Tibial artery (tissue), 4 donors: ENCODE measurements around the gene ZFP36L2.

Source experiments
- DNase-seq, 2 donors: peaks; one replicate each; pipeline ENCODE4 v3.0.0-alpha.2; 2019
- H3K27ac ChIP-seq, 2 donors: fragments of 200-600 bp; sonication (generic) in 1 of 2; 1 replicate in 1 of 2; 2 replicates in 1 of 2; pipeline ENCODE4 v1.5.1; 2018 to 2019; ENCODE audit warnings: mild to moderate bottlenecking in 1 of 2
- H3K27me3 ChIP-seq, 2 donors: fragments of 200-600 bp; sonication (generic) in 1 of 2; one replicate each; pipeline versions ENCODE4 v1.5.1 to v1.6.0; 2016 to 2019
- H3K36me3 ChIP-seq, 3 donors: fragments of 200-600 bp; sonication (generic) in 2 of 3; one replicate each; pipeline ENCODE4 v1.5.1; 2016 to 2019; ENCODE audit warnings: mild to moderate bottlenecking in 2 of 3
- H3K4me1 ChIP-seq, 4 donors: fragments of 200-600 bp; sonication (generic) in 2 of 4; 1 replicate in 3 of 4; 2 replicates in 1 of 4; pipeline ENCODE4 v1.5.1; 2016 to 2019
- H3K4me3 ChIP-seq, 2 donors: fragments of 200-600 bp; sonication (generic) in 1 of 2; 1 replicate in 1 of 2; 2 replicates in 1 of 2; pipeline ENCODE4 v1.5.1; 2018 to 2019; ENCODE audit warnings: mild to moderate bottlenecking in 2 of 2
- H3K9me3 ChIP-seq, 3 donors: fragments of 200-600 bp; sonication (generic) in 1 of 3; one replicate each; pipeline ENCODE4 v1.5.1; 2016 to 2019
- intact Hi-C: fragments of 100-400 bp; cut with DNase I; formaldehyde crosslinking; loops from one replicate; pipeline ENCODE4 v1.15.0; 2023; ENCODE audit warnings: low total_unique reads
- TF ChIP-seq, protein P1 (sequence below), 2 experiments: fragments of 200-600 bp in 1 of 2; fragments of 450-650 bp in 1 of 2; IDR thresholded peaks; one replicate each; pipeline ENCODE4 v1.5.1; 2017 to 2019; ENCODE audit warnings: antibody characterized with exemption in 2 of 2, mild to moderate bottlenecking in 1 of 2, moderate library complexity in 1 of 2

The ZFP36L2 gene

DNA sequence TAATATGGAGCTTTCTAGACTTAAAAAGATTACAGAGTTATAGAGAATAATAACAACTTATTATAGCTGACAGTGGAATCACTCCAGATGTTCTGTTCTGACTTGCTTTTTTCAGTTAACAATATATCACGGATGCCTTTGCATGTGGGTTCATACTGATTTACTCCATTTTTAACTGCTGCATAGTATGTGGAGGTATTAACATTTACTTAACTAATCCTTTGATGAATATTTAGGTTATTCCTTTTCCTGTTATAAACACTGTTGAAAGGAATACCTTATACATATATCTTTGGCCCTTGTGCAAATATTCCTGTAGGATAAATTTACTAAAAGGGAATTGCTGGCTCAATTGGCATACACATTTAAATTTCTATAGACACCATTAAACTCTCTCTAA lies 33.1 kb upstream of the ZFP36L2 start:
- H3K27ac ChIP-seq, result no peak overlapping the region
- intact Hi-C loops, result no loop called here
- H3K4me1 ChIP-seq, result peaks cover 0 to 22% (median 11%) of the 10 kb centered on the region in 4 donors
- no peaks in the 10 kb centered on the region for H3K27me3 ChIP-seq
- TF ChIP-seq, protein P1, sequence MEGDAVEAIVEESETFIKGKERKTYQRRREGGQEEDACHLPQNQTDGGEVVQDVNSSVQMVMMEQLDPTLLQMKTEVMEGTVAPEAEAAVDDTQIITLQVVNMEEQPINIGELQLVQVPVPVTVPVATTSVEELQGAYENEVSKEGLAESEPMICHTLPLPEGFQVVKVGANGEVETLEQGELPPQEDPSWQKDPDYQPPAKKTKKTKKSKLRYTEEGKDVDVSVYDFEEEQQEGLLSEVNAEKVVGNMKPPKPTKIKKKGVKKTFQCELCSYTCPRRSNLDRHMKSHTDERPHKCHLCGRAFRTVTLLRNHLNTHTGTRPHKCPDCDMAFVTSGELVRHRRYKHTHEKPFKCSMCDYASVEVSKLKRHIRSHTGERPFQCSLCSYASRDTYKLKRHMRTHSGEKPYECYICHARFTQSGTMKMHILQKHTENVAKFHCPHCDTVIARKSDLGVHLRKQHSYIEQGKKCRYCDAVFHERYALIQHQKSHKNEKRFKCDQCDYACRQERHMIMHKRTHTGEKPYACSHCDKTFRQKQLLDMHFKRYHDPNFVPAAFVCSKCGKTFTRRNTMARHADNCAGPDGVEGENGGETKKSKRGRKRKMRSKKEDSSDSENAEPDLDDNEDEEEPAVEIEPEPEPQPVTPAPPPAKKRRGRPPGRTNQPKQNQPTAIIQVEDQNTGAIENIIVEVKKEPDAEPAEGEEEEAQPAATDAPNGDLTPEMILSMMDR (IDR thresholded peaks at IDR 0.05), result no peak
- no peak for DNase-seq
- H3K36me3 ChIP-seq, result peaks cover 0 to 6% (median 4%) of the 10 kb centered on the region in 3 donors
- no peaks in the 10 kb centered on the region for H3K9me3 ChIP-seq
- no peak overlapping the region for H3K4me3 ChIP-seq

DNA sequence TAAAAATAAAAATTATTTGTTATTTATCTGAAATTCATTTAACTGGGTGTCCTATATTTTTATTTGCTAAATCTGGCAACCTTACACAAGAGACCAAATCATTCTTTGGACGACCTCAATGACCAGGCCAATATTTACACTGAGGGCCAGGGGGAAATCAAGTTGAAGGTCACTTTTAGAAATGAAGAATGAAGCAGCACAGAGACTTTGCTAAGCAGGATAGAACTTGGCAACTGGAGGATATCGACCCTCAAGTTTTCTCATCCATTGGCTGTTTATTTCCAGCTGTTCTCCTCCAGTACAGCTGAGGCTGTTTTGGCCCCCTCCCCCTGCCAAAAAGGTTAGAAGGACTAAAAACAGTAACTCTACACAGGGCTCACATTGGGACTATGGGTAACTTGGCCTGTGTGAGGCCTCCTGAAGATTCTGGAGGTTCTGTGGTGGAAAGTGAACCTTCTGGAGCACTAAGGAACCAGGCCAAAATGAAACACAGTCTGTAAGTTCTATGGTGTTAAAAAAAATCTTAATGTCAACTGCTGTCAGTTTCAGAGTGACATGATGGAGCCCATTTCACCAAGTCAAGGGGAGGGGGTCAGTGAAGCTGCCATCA lies 32.2 kb upstream of the ZFP36L2 start:
- Histone ChIP-seq H3K4me1 (peaks cover 0 to 14% (median 7%) of the 10 kb centered on the region in 4 donors), H3K36me3 (peaks cover 0 to 6% (median 4%) of the 10 kb centered on the region in 3 donors), H3K27ac (no peak overlapping the region), H3K4me3 (no peak overlapping the region), H3K9me3 (no peaks in the 10 kb centered on the region), H3K27me3 (no peaks in the 10 kb centered on the region)
- no peak for DNase-seq
- TF ChIP-seq, protein P1 (IDR thresholded peaks at IDR 0.05), result no peak
- intact Hi-C loops, result no loop called here

DNA sequence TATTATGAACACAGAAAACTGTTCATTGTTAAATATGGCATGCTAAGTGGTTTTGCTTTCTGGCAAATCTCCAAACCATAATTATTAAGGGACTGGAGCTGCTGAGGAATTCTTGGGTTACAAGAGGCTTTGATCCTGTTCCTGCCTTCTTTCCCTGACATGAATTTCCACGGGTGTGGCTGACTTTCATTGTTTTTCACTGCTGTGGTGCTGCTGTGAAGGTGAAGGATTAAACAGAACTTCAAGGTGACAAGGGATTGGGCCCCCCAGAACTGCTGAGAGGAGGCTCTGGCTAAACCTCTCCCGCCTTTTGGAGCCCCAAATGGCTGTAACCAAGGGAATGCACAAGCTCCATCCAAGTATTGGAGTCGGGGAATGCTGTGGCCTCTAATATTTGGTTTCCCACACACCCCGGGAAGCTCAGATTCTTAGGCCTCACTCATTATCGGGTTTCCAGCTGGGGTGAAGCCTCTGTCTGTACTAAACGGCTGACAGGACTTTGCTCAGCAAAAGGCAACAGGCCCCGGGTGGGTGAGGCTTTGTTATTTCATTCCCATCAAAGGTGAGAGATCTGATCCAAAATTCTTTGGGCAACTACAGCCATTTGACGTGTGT lies 29.0 kb upstream of the ZFP36L2 start:
- no peaks in the 10 kb centered on the region for H3K9me3 ChIP-seq
- intact Hi-C loops, result no loop called here
- H3K27me3 ChIP-seq, result no peaks in the 10 kb centered on the region
- DNase-seq, result peak in 1 of 2 donors; percentile 42
- H3K4me3 ChIP-seq, result no peak overlapping the region
- TF ChIP-seq, protein P1 (IDR thresholded peaks at IDR 0.05), result no peak
- peaks cover 0 to 28% (median 20%) of the 10 kb centered on the region in 4 donors for H3K4me1 ChIP-seq
- no peak overlapping the region for H3K27ac ChIP-seq
- H3K36me3 ChIP-seq, result peaks cover 0 to 6% (median 4%) of the 10 kb centered on the region in 3 donors

DNA sequence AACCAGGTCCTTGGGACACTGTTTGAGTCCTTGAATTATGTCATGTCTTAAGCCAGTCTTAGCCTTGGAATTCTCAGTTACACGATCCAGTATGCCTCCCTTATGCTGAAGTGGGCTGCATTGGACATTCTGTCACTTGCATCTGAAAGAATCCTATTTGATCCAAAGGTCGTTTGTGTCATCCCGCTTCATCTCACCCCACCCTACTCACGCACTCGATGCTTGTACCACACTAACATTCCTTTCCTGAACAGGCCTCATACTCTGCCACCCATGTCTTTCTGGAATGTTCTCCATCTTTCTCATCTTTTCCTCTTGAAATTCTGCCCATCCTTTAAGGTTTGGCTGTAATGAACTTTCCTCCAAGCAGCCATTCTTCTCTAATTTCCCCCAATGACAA lies 27.9 kb upstream of the ZFP36L2 start:
- H3K4me1 ChIP-seq, result peaks cover 0 to 31% (median 21%) of the 10 kb centered on the region in 4 donors

DNA sequence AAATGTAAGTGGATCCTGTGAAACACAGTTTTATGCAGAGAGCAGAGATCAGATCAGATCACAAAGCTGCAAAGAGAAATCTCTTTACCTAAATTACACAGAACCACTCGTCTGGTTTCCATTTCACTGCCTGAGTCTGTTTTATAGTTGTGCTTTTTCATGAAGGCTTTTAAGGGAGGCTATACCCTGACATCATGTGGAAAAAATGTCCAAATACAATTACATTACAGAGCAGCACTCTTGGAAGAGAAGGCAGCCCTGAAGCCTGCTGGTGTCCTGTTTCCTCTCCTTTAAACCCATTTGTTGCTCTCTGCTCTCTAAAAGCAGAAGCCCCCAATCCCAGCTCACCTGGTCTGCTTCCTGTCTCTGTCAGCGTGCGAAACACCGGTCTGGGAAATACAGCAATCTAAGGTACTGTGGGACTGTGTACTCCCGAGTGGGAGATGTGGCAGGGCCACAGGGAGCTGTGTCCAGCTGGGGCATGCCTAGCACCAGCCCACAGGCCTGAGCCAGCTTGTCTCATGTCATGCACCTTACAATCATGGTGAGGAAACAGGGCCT lies 24.8 kb upstream of the ZFP36L2 start:
- Histone ChIP-seq H3K27ac (peak overlapping the region; percentile 80 to 84), H3K36me3 (no peaks in the 10 kb centered on the region), H3K4me1 (peaks cover 0 to 31% (median 23%) of the 10 kb centered on the region in 4 donors), H3K4me3 (peak overlapping the region in 1 of 2 donors; percentile 18), H3K9me3 (no peaks in the 10 kb centered on the region), H3K27me3 (no peaks in the 10 kb centered on the region)
- TF ChIP-seq, protein P1 (IDR thresholded peaks at IDR 0.05), result no peak
- DNase-seq, result peak in 1 of 2 donors; percentile 69
- intact Hi-C loops, result no loop called here

More for the DNA sequence above, 27.9 kb upstream of the ZFP36L2 start:
- Histone ChIP-seq H3K9me3 (no peaks in the 10 kb centered on the region), H3K27me3 (no peaks in the 10 kb centered on the region), H3K27ac (no peak overlapping the region), H3K36me3 (peaks cover 0 to 6% (median 4%) of the 10 kb centered on the region in 3 donors), H3K4me3 (no peak overlapping the region)
- TF ChIP-seq, protein P1 (IDR thresholded peaks at IDR 0.05), result no peak
- intact Hi-C loops, result no loop called here
- no peak for DNase-seq
